Activated T-helper 1 cell treated with anti-CD3 and anti-CD28 coated beads, Interleukin-12 subunit alpha, Interleukin-12 subunit beta, Interleukin-2, Interleukin-4 antibody, amounts not matched to agents 30 ng/mL and 10 ng/mL and 1 ng/mL, durations not matched to agents 14 hours and 24 hours and 36 hours (primary cell): Measurements from ENCODE around the gene LRRTM4. TPM values are rescaled to one million over a fixed set of nuclear protein-coding genes. Genes with fewer than 3 reads are reported as not detected.

Experiments used
- DNase-seq: peaks from one replicate; pipeline ENCODE4 v3.0.0; 2021; ENCODE audit warnings: low spot score
- H3K27ac Mint-ChIP-seq: one replicate; pipeline ENCODE4 v1.8.0; 2021; ENCODE audit warnings: mild to moderate bottlenecking, mixed read lengths
- H3K27me3 Mint-ChIP-seq: one replicate; pipeline ENCODE4 v1.8.0; 2022; ENCODE audit warnings: mild to moderate bottlenecking, moderate library complexity, mixed read lengths; ENCODE audit not compliant: insufficient read depth
- H3K36me3 Mint-ChIP-seq: one replicate; pipeline ENCODE4 v1.8.0; 2021; ENCODE audit warnings: low read depth, mixed read lengths
- H3K4me1 Mint-ChIP-seq: one replicate; pipeline ENCODE4 v1.8.0; 2021; ENCODE audit warnings: low read depth, mixed read lengths
- H3K4me3 Mint-ChIP-seq: one replicate; pipeline ENCODE4 v1.8.0; 2021; ENCODE audit warnings: mild to moderate bottlenecking, moderate library complexity, mixed read lengths
- H3K9me3 Mint-ChIP-seq: one replicate; pipeline ENCODE4 v1.8.0; 2021; ENCODE audit warnings: mixed read lengths
- intact Hi-C: fragments of 100-400 bp; cut with micrococcal nuclease; formaldehyde crosslinking; loops from one replicate; pipeline ENCODE4 v1.15.1; 2024
- total RNA-seq: library from RNA; stranded (reverse); gene quantifications from 2 replicates; pipeline ENCODE4 v1.2.3, GENCODE V29; 2022

The LRRTM4 gene
- total RNA-seq, 1 donor from 2014 or later, result not detected

- H3K4me1 Mint-ChIP-seq, result no peaks in the 10 kb centered on the region
- intact Hi-C loops, result no loop called here
- H3K9me3 Mint-ChIP-seq, result peaks cover 8% of the 10 kb centered on the region
- H3K4me3 Mint-ChIP-seq, result no peak overlapping the region
- no peaks in the 10 kb centered on the region for H3K27me3 Mint-ChIP-seq
- H3K27ac Mint-ChIP-seq, result no peak overlapping the region
- DNase-seq, result no peak
- H3K36me3 Mint-ChIP-seq, result no peaks in the 10 kb centered on the region
These were observed 508.7 kb downstream of the LRRTM4 start for GRCh38 chr2:77013457-77013856.

GRCh38 chr2:77009307-77009706, 512.9 kb downstream of the LRRTM4 start:
- DNase-seq, result no peak
- H3K9me3 Mint-ChIP-seq, result peaks cover 12% of the 10 kb centered on the region
- H3K4me3 Mint-ChIP-seq, result no peak overlapping the region
- H3K36me3 Mint-ChIP-seq, result no peaks in the 10 kb centered on the region
- intact Hi-C loops, result no loop called here
- H3K27ac Mint-ChIP-seq, result no peak overlapping the region
- no peaks in the 10 kb centered on the region for H3K27me3 Mint-ChIP-seq
- no peaks in the 10 kb centered on the region for H3K4me1 Mint-ChIP-seq

- Mint-ChIP-seq H3K4me1 (no peaks in the 10 kb centered on the region), H3K27ac (no peak overlapping the region), H3K27me3 (no peaks in the 10 kb centered on the region), H3K4me3 (no peak overlapping the region), H3K9me3 (peaks cover 12% of the 10 kb centered on the region), H3K36me3 (no peaks in the 10 kb centered on the region)
- intact Hi-C loops, result no loop called here
- DNase-seq, result no peak
These were observed 513.3 kb downstream of the LRRTM4 start for GRCh38 chr2:77008853-77009252.

GRCh38 chr2:77007686-77008085, 514.5 kb downstream of the LRRTM4 start:
- Mint-ChIP-seq H3K27me3 (no peaks in the 10 kb centered on the region), H3K9me3 (peaks cover 12% of the 10 kb centered on the region), H3K27ac (no peak overlapping the region), H3K4me3 (no peak overlapping the region), H3K4me1 (no peaks in the 10 kb centered on the region), H3K36me3 (no peaks in the 10 kb centered on the region)
- intact Hi-C loops, result no loop called here
- DNase-seq, result no peak

GRCh38 chr2:77005522-77005921, 516.7 kb downstream of the LRRTM4 start:
- Mint-ChIP-seq H3K27me3 (no peaks in the 10 kb centered on the region), H3K27ac (no peak overlapping the region), H3K9me3 (peaks cover 11% of the 10 kb centered on the region), H3K36me3 (no peaks in the 10 kb centered on the region), H3K4me3 (no peak overlapping the region), H3K4me1 (no peaks in the 10 kb centered on the region)
- intact Hi-C loops, result no loop called here
- DNase-seq, result no peak

- H3K9me3 Mint-ChIP-seq, result peaks cover 3% of the 10 kb centered on the region
- H3K4me3 Mint-ChIP-seq, result no peak overlapping the region
- H3K27me3 Mint-ChIP-seq, result no peaks in the 10 kb centered on the region
- intact Hi-C loops, result no loop called here
- H3K4me1 Mint-ChIP-seq, result no peaks in the 10 kb centered on the region
- DNase-seq, result no peak
- no peaks in the 10 kb centered on the region for H3K36me3 Mint-ChIP-seq
- no peak overlapping the region for H3K27ac Mint-ChIP-seq
These were observed 520.3 kb downstream of the LRRTM4 start for GRCh38 chr2:77001895-77002294.

- no peaks in the 10 kb centered on the region for H3K27me3 Mint-ChIP-seq
- no peaks in the 10 kb centered on the region for H3K36me3 Mint-ChIP-seq
- no peak overlapping the region for H3K4me3 Mint-ChIP-seq
- no peaks in the 10 kb centered on the region for H3K4me1 Mint-ChIP-seq
- H3K27ac Mint-ChIP-seq, result no peak overlapping the region
- DNase-seq, result no peak
- intact Hi-C loops, result no loop called here
- H3K9me3 Mint-ChIP-seq, result peaks cover 3% of the 10 kb centered on the region
These were observed 523.5 kb downstream of the LRRTM4 start for GRCh38 chr2:76998704-76999103.

- H3K27ac Mint-ChIP-seq, result no peak overlapping the region
- intact Hi-C loops, result no loop called here
- H3K27me3 Mint-ChIP-seq, result no peaks in the 10 kb centered on the region
- H3K4me1 Mint-ChIP-seq, result no peaks in the 10 kb centered on the region
- no peak for DNase-seq
- no peaks in the 10 kb centered on the region for H3K36me3 Mint-ChIP-seq
- H3K4me3 Mint-ChIP-seq, result no peak overlapping the region
- H3K9me3 Mint-ChIP-seq, result peaks cover 3% of the 10 kb centered on the region
These were observed 524.0 kb downstream of the LRRTM4 start for GRCh38 chr2:76998152-76998551.

GRCh38 chr2:76997296-76997695, 524.9 kb downstream of the LRRTM4 start:
- Mint-ChIP-seq H3K4me3 (no peak overlapping the region), H3K27me3 (no peaks in the 10 kb centered on the region), H3K4me1 (no peaks in the 10 kb centered on the region), H3K36me3 (no peaks in the 10 kb centered on the region), H3K27ac (no peak overlapping the region), H3K9me3 (peaks cover 3% of the 10 kb centered on the region)
- DNase-seq, result no peak
- intact Hi-C loops, result no loop called here

- H3K27ac Mint-ChIP-seq, result no peak overlapping the region
- H3K4me3 Mint-ChIP-seq, result no peak overlapping the region
- no peaks in the 10 kb centered on the region for H3K27me3 Mint-ChIP-seq
These were observed 536.6 kb downstream of the LRRTM4 start for GRCh38 chr2:76985387-76986136.

GRCh38 chr2:76984359-76984758, 537.8 kb downstream of the LRRTM4 start:
- Mint-ChIP-seq H3K36me3 (no peaks in the 10 kb centered on the region), H3K4me3 (no peak overlapping the region), H3K9me3 (no peaks in the 10 kb centered on the region), H3K4me1 (no peaks in the 10 kb centered on the region), H3K27ac (no peak overlapping the region), H3K27me3 (no peaks in the 10 kb centered on the region)
- intact Hi-C loops, result no loop called here
- DNase-seq, result no peak

More at GRCh38 chr2:76985387-76986136, 536.6 kb downstream of the LRRTM4 start:
- intact Hi-C loops, result no loop called here
- DNase-seq, result no peak
- H3K4me1 Mint-ChIP-seq, result no peaks in the 10 kb centered on the region
- H3K9me3 Mint-ChIP-seq, result peaks cover 4% of the 10 kb centered on the region
- no peaks in the 10 kb centered on the region for H3K36me3 Mint-ChIP-seq

- no peak overlapping the region for H3K27ac Mint-ChIP-seq
- no peaks in the 10 kb centered on the region for H3K4me1 Mint-ChIP-seq
- intact Hi-C loops, result no loop called here
- H3K36me3 Mint-ChIP-seq, result no peaks in the 10 kb centered on the region
- no peak overlapping the region for H3K4me3 Mint-ChIP-seq
- no peak for DNase-seq
- H3K27me3 Mint-ChIP-seq, result no peaks in the 10 kb centered on the region
- H3K9me3 Mint-ChIP-seq, result peaks cover 3% of the 10 kb centered on the region
These were observed 541.9 kb downstream of the LRRTM4 start for GRCh38 chr2:76980067-76980787.

- intact Hi-C loops, result no loop called here
- Mint-ChIP-seq H3K27ac (no peak overlapping the region), H3K4me1 (no peaks in the 10 kb centered on the region), H3K4me3 (no peak overlapping the region), H3K27me3 (no peaks in the 10 kb centered on the region), H3K9me3 (peaks cover 3% of the 10 kb centered on the region), H3K36me3 (no peaks in the 10 kb centered on the region)
- no peak for DNase-seq
These were observed 544.1 kb downstream of the LRRTM4 start for GRCh38 chr2:76977846-76978727.
